Transverse colon (tissue), 4 donors: ENCODE measurements around the gene SERHL2.
"Not testable (repeated sequence)": the region's sequence is repeated elsewhere in the genome, so short reads cannot be mapped to it uniquely, and the experiment has no call there.

Source experiments
- POLR2A ChIP-seq: fragments of 450-650 bp; IDR thresholded peaks from one replicate; pipeline ENCODE4 v1.6.1; 2016; ENCODE audit warnings: antibody characterized with exemption, mild to moderate bottlenecking, moderate library complexity
- POLR2AphosphoS5 ChIP-seq, 3 donors: sonication (generic); formaldehyde crosslinking; IDR thresholded peaks; one replicate each; pipeline ENCODE4 v1.6.1; 2016; ENCODE audit warnings: antibody characterized with exemption in 3 of 3
- TF ChIP-seq, protein P1 (sequence below), 5 experiments: fragments of 200-600 bp in 3 of 5; fragments of 450-650 bp in 2 of 5; sonication (generic) in 3 of 5; IDR thresholded peaks; 1 replicate in 2 of 5; 2 replicates in 3 of 5; pipeline ENCODE4 v1.5.1; 2016 to 2017; ENCODE audit warnings: antibody characterized with exemption in 5 of 5, inconsistent platforms in 3 of 5, mild to moderate bottlenecking in 2 of 5, moderate library complexity in 1 of 5

GRCh38 chr22:42515304-42515703 lies 38.5 kb upstream of the SERHL2 start:
- TF ChIP-seq, protein P1, sequence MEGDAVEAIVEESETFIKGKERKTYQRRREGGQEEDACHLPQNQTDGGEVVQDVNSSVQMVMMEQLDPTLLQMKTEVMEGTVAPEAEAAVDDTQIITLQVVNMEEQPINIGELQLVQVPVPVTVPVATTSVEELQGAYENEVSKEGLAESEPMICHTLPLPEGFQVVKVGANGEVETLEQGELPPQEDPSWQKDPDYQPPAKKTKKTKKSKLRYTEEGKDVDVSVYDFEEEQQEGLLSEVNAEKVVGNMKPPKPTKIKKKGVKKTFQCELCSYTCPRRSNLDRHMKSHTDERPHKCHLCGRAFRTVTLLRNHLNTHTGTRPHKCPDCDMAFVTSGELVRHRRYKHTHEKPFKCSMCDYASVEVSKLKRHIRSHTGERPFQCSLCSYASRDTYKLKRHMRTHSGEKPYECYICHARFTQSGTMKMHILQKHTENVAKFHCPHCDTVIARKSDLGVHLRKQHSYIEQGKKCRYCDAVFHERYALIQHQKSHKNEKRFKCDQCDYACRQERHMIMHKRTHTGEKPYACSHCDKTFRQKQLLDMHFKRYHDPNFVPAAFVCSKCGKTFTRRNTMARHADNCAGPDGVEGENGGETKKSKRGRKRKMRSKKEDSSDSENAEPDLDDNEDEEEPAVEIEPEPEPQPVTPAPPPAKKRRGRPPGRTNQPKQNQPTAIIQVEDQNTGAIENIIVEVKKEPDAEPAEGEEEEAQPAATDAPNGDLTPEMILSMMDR (IDR thresholded peaks at IDR 0.05) = not testable (repeated sequence)
- TF ChIP-seq POLR2AphosphoS5 (IDR thresholded peaks at IDR 0.05); POLR2A: not testable (repeated sequence)
